Lung (tissue), 13 donors: Measurements from ENCODE around the gene CWC22. TPM values are rescaled to one million over a fixed set of nuclear protein-coding genes. Genes with fewer than 3 reads are reported as not detected.

ENCODE experiments used
- ATAC-seq: fragments of 200-7000 bp; cut with Tn5 transposase; one replicate; pipeline ENCODE4 v1.9.1; 2020; ENCODE audit warnings: moderate number of reproducible peaks; ENCODE audit not compliant: insufficient read depth, low FRiP score
- DNase-seq, 3 donors: peaks; one replicate each; pipeline ENCODE4 v3.0.0-alpha.2; 2013 to 2017
- H3K27ac ChIP-seq, 2 donors: one replicate each; pipeline ENCODE4 v1.5.1; 2013; ENCODE audit warnings: mild to moderate bottlenecking in 2 of 2, moderate library complexity in 2 of 2, control low read depth in 1 of 2, inconsistent platforms in 1 of 2, low read depth in 1 of 2, low read length in 1 of 2
- H3K27me3 ChIP-seq, 3 donors: one replicate each; pipeline ENCODE4 v1.5.1; 2013; ENCODE audit warnings: low read length in 2 of 3; ENCODE audit not compliant: control insufficient read depth in 3 of 3, insufficient read depth in 3 of 3
- H3K36me3 ChIP-seq, 4 donors: one replicate each; pipeline ENCODE4 v1.5.1; 2013; ENCODE audit warnings: low read length in 4 of 4, mild to moderate bottlenecking in 1 of 4, moderate library complexity in 1 of 4; ENCODE audit not compliant: control insufficient read depth in 4 of 4, insufficient read depth in 4 of 4
- H3K4me1 ChIP-seq, 5 donors: one replicate each; pipeline ENCODE4 v1.5.1; 2013; ENCODE audit warnings: low read length in 5 of 5, mild to moderate bottlenecking in 2 of 5, moderate library complexity in 1 of 5; ENCODE audit not compliant: control insufficient read depth in 5 of 5, insufficient read depth in 5 of 5
- H3K4me3 ChIP-seq: one replicate; pipeline ENCODE4 v1.5.1; 2013; ENCODE audit warnings: mild to moderate bottlenecking, control low read depth, moderate library complexity
- H3K9ac ChIP-seq, 2 donors: one replicate each; pipeline ENCODE4 v1.5.1; 2013; ENCODE audit warnings: low read length in 2 of 2, control low read depth in 1 of 2; ENCODE audit not compliant: insufficient read depth in 1 of 2
- H3K9me3 ChIP-seq, 4 donors: one replicate each; pipeline ENCODE4 v1.5.1; 2013; ENCODE audit warnings: low read length in 3 of 4, mild to moderate bottlenecking in 1 of 4, moderate library complexity in 1 of 4; ENCODE audit not compliant: control insufficient read depth in 4 of 4, insufficient read depth in 3 of 4
- WGBS, 2 donors: extraction: QIAGEN DNeasy Blood & Tissue Kit; methylation state at CpG; one replicate each; pipeline ENCODE4 v1.1.7; 2013; 5-methylcytosine and 5-hydroxymethylcytosine counted together
- polyA plus RNA-seq, 2 donors: library from polyadenylated mRNA; stranded (reverse); fragments of 200-250 nt; gene quantifications; one replicate each; pipeline ENCODE4 v1.2.1, GENCODE V29; 2013
- small RNA-seq: library from RNA; depleted of rRNA; stranded (forward); fragments of <200 nt; gene quantifications from one replicate; pipeline ENCODE3, GENCODE V24; 2014; ENCODE audit warnings: low replicate concordance
- total RNA-seq, 2 donors: library from RNA; depleted of rRNA in 1 of 2; stranded (reverse); fragments of >200 nt in 1 of 2; gene quantifications; one replicate each; pipeline ENCODE4 v1.2.1, GENCODE V29; 2014 to 2021
- TF ChIP-seq, protein P1 (sequence below): IDR thresholded peaks from 2 replicates; pipeline ENCODE4 v1.5.1; 2012; ENCODE audit warnings: mild to moderate bottlenecking; ENCODE audit errors: control extremely low read depth, extremely low read depth
- donor health status: control.
- donor health status: control.
- donor health status: Bipolar disorder and iron deficiency.
- donor health status: healthy.
- donor health status: DM: yes; HTN: yes; CAD: no.

Gene CWC22
- total and polyA plus RNA-seq, 4 donors: 8.7 to 28.9 (median 12.4) TPM

DNA sequence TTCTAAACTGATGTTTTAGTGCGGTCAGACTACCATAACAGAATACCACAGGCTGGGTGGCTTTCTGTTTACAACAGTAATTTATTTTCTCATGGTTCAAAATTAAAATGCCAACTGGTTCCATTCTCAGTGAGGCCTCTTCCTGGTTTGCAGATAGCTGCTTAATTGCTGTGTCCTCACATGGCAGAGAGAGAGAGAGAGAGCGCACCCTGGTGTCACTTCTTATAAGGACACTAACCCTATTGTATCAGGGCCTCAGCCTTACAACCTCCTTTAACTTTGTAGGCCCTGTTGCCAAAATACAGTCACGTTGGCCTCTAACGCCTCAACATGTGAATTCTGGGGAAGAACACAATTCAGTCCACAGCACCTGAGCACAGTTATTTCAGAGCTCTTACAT is 108.2 kb downstream of the CWC22 start:
- Histone ChIP-seq H3K27ac (no peak overlapping the region), H3K9ac (no peak overlapping the region), H3K4me1 (no peaks in the 10 kb centered on the region), H3K9me3 (peaks cover 0 to 7% (median 0%) of the 10 kb centered on the region in 4 donors), H3K36me3 (no peaks in the 10 kb centered on the region), H3K4me3 (no peak overlapping the region), H3K27me3 (no peaks in the 10 kb centered on the region)
- peak in 1 of 3 donors; percentile 12 for DNase-seq
- TF ChIP-seq, protein P1, sequence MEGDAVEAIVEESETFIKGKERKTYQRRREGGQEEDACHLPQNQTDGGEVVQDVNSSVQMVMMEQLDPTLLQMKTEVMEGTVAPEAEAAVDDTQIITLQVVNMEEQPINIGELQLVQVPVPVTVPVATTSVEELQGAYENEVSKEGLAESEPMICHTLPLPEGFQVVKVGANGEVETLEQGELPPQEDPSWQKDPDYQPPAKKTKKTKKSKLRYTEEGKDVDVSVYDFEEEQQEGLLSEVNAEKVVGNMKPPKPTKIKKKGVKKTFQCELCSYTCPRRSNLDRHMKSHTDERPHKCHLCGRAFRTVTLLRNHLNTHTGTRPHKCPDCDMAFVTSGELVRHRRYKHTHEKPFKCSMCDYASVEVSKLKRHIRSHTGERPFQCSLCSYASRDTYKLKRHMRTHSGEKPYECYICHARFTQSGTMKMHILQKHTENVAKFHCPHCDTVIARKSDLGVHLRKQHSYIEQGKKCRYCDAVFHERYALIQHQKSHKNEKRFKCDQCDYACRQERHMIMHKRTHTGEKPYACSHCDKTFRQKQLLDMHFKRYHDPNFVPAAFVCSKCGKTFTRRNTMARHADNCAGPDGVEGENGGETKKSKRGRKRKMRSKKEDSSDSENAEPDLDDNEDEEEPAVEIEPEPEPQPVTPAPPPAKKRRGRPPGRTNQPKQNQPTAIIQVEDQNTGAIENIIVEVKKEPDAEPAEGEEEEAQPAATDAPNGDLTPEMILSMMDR: no peak
- 85 to 87% methylated on average over 4 of the region's 4 CpGs for WGBS, 2 donors
- ATAC-seq: no peak

Small RNA genes lying within 50 kb of the gene (small RNA-seq; reads per million reads assigned to genes)
- not detected for gene RF00416

Other genes with a start within 250 kb of the CWC22 start
- 10 to 100 TPM; 47.3 to 70.8 TPM for gene ZNF385B, start 145.7 kb downstream of the CWC22 start, total RNA-seq
- 10 to 100 TPM; 13.5 to 43.2 TPM for gene ZNF385B, start 145.7 kb downstream of the CWC22 start, polyA plus RNA-seq